ENCODE data around the gene KCTD19.

DNA sequence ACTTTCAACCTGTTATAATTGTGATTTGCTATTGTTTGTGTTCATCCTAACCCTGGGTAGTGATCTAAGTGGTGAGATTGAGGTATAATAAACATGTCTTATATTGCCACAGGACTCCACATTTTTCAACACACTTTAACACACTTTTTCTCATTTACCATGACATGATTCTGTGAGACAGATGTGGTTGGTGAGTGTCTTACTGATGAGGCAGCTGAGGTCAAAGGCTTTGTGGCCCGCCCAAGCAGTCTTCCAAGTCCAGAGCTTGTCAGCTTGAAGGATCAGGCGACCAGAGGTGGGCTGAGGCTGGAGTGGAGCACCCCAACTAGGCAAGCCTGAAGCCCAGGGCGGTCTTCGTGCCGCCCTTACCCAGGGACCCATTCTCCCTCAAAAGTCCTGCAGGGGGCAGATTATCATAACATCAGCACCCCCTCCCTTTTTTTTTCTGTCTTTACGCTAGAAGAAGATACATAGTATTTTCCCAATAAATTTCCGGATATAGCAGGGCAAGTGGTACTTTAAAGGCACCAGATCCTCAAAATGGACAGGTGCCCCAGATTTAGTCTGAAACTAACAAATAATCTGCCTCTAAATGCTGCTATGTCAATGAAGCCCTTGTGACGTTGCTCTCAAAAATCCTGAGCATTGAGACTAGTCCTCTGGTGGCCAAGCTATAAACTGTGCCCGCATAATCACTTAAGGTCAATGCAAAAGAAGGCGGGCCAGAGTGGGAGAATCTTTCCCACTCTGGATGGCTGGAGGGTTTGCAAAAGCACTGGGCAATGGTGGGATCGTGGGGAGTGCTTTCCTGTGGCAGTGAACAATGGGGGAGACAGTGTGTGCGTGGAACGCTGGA lies 21.1 kb downstream of the KCTD19 start:
- TF ChIP-seq, protein P1, sequence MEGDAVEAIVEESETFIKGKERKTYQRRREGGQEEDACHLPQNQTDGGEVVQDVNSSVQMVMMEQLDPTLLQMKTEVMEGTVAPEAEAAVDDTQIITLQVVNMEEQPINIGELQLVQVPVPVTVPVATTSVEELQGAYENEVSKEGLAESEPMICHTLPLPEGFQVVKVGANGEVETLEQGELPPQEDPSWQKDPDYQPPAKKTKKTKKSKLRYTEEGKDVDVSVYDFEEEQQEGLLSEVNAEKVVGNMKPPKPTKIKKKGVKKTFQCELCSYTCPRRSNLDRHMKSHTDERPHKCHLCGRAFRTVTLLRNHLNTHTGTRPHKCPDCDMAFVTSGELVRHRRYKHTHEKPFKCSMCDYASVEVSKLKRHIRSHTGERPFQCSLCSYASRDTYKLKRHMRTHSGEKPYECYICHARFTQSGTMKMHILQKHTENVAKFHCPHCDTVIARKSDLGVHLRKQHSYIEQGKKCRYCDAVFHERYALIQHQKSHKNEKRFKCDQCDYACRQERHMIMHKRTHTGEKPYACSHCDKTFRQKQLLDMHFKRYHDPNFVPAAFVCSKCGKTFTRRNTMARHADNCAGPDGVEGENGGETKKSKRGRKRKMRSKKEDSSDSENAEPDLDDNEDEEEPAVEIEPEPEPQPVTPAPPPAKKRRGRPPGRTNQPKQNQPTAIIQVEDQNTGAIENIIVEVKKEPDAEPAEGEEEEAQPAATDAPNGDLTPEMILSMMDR (IDR thresholded peaks at IDR 0.05) = no peak
- TF ChIP-seq POLR2A (IDR thresholded peaks at IDR 0.05) = no peak

Measured in vagina (tissue), 2 donors.